ENCODE results near the gene PDS5A.
A peak's percentile ranks its signal among the peaks of the same experiment; 100 is the strongest.
"Not testable (repeated sequence)": the region's sequence is repeated elsewhere in the genome, so short reads cannot be mapped to it uniquely, and the experiment has no call there.

Gene PDS5A

DNA sequence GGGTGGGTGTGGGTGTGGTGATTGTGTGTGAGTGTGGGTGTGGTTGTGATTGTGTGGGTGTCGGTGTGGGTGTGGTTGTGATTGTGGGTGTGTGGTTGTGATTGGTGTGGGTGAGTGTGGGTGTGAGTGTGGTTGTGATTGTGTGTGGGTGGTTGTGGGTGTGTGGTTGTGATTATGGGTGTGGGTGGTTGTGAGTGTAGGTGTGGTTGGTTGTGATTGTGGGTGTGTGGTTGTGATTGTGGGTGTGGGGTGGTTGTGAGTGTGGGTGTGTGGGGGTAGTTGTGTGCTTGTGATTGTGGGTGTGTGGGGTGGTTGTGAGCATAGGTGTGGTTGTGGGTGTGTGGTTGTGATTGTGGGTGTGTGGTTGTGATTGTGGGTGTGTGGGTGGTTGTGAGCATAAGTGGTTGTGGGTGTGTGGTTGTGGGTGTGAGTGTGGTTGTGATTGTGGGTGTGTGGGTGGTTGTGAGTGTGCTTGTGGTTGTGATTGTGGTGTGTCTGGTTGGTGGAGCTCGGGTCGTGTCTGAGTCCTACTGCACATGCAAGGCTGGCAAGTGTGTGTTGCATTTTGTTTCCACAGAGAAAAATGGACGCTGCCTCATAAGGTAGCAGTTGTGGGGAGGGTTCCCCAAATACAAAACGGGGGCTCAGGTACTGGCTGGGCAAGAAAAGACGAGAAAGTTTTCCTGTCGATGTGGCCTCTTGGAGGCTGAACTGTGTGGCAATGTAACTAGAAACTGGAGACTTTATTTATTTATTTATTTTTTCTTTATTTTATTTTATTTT lies 163.1 kb downstream of the PDS5A start:
- Histone ChIP-seq H2BK5ac (ENCODE audit: low read depth, low read length, poor library complexity) (no peak overlapping the region), H4K8ac (ENCODE audit: low read depth, low read length) (no peak overlapping the region), H3K27me3 (ENCODE audit: insufficient read depth, low read length) (no peaks in the 10 kb centered on the region), H3K23ac (ENCODE audit: low read length) (peak overlapping the region; percentile 93), H3K4ac (ENCODE audit: low read depth, low read length) (no peak overlapping the region), H3K27ac (ENCODE audit: low read depth, low read length) (no peak overlapping the region), H4K91ac (ENCODE audit: low read depth, low read length) (no peak overlapping the region), H3K79me2 (ENCODE audit: control insufficient read depth, insufficient read depth, low read length, poor library complexity) (no peaks in the 10 kb centered on the region), H3K9me3 (ENCODE audit: insufficient read depth, low read depth, low read length) (peaks cover 15% of the 10 kb centered on the region), H3K9ac (ENCODE audit: low read length) (peak overlapping the region; percentile 69), H2BK12ac (ENCODE audit: low read length) (no peak overlapping the region), H3K36me3 (ENCODE audit: control insufficient read depth in 1 of 2, insufficient read depth in 2 of 2, low read length in 2 of 2) (no peaks in the 10 kb centered on the region), H2AFZ (ENCODE audit: insufficient read depth, low read length, poor library complexity) (no peak overlapping the region), H2AK5ac (ENCODE audit: low read length) (no peak overlapping the region), H3K14ac (ENCODE audit: low read length) (no peak overlapping the region), H3K4me1 (ENCODE audit: control insufficient read depth in 1 of 2, insufficient read depth in 2 of 2, low read length in 2 of 2) (peaks cover 0 to 3% of the 10 kb centered on the region in 2 experiments), H3K4me3 (ENCODE audit: low read depth, low read length) (peak overlapping the region; percentile 57), H3K79me1 (ENCODE audit: low read length) (no peaks in the 10 kb centered on the region), H2BK120ac (ENCODE audit: insufficient read depth, low read length, poor library complexity) (no peak overlapping the region), H4K12ac (ENCODE audit: low read depth, low read length) (no peak overlapping the region), H3K18ac (ENCODE audit: low read length) (no peak overlapping the region), H3K4me2 (ENCODE audit: low read length) (no peak overlapping the region)
- no CpG with 5 or more reads among the region's 7 CpGs for WGBS (ENCODE audit: extremely low coverage, insufficient coverage, insufficient read length)
- peak; percentile 12 to 51 for DNase-seq

DNA sequence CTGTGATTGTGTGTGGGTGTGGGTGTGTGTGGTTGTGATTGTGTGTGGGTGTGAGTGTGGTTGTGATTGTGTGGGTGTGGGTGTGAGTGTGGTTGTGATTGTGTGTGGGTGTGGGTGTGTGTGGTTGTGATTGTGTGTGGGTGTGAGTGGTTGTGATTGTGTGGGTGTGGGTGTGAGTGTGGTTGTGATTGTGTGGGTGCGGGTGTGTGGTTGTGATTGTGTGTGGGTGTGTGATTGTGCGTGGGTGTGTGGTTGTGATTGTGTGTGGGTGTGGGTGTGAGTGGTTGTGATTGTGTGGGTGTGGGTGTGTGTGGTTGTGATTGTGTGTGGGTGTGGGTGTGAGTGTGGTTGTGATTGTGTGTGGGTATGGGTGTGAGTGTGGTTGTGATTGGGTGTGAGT lies 163.9 kb downstream of the PDS5A start:
- H2AK5ac ChIP-seq (ENCODE audit: low read length); H3K9ac ChIP-seq (ENCODE audit: low read length); H3K27me3 ChIP-seq (ENCODE audit: insufficient read depth, low read length); H3K4ac ChIP-seq (ENCODE audit: low read depth, low read length); H3K79me1 ChIP-seq (ENCODE audit: low read length); H3K14ac ChIP-seq (ENCODE audit: low read length); H2BK120ac ChIP-seq (ENCODE audit: insufficient read depth, low read length, poor library complexity); H3K36me3 ChIP-seq (ENCODE audit: control insufficient read depth in 1 of 2, insufficient read depth in 2 of 2, low read length in 2 of 2); H3K4me1 ChIP-seq (ENCODE audit: control insufficient read depth in 1 of 2, insufficient read depth in 2 of 2, low read length in 2 of 2); H3K23ac ChIP-seq (ENCODE audit: low read length); H2BK5ac ChIP-seq (ENCODE audit: low read depth, low read length, poor library complexity); H3K18ac ChIP-seq (ENCODE audit: low read length); DNase-seq; H4K91ac ChIP-seq (ENCODE audit: low read depth, low read length); H2BK12ac ChIP-seq (ENCODE audit: low read length); H4K12ac ChIP-seq (ENCODE audit: low read depth, low read length); H2AFZ ChIP-seq (ENCODE audit: insufficient read depth, low read length, poor library complexity); H3K79me2 ChIP-seq (ENCODE audit: control insufficient read depth, insufficient read depth, low read length, poor library complexity); H3K4me3 ChIP-seq (ENCODE audit: low read depth, low read length); H3K27ac ChIP-seq (ENCODE audit: low read depth, low read length); H4K8ac ChIP-seq (ENCODE audit: low read depth, low read length); H3K4me2 ChIP-seq (ENCODE audit: low read length): not testable (repeated sequence)
- no CpG with 5 or more reads among the region's 2 CpGs for WGBS (ENCODE audit: extremely low coverage, insufficient coverage, insufficient read length)
- H3K9me3 ChIP-seq (ENCODE audit: insufficient read depth, low read depth, low read length), result peaks cover 15% of the 10 kb centered on the region

DNA sequence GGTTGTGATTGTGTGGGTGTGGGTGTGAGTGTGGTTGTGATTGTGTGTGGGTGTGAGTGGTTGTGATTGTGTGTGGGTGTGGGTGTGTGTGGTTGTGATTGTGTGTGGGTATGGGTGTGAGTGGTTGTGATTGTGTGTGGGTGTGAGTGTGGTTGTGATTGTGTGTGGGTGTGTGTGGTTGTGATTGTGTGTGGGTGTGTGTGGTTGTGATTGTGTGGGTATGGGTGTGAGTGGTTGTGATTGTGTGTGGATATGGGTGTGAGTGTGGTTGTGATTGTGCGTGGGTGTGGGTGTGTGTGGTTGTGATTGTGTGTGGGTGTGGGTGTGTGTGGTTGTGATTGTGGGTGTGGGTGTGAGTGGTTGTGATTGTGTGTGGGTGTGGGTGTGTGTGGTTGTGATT lies 164.7 kb downstream of the PDS5A start:
- H2BK5ac ChIP-seq (ENCODE audit: low read depth, low read length, poor library complexity); H3K79me1 ChIP-seq (ENCODE audit: low read length); H3K9ac ChIP-seq (ENCODE audit: low read length); H3K4me3 ChIP-seq (ENCODE audit: low read depth, low read length); H3K4ac ChIP-seq (ENCODE audit: low read depth, low read length); H3K4me2 ChIP-seq (ENCODE audit: low read length); H3K4me1 ChIP-seq (ENCODE audit: control insufficient read depth in 1 of 2, insufficient read depth in 2 of 2, low read length in 2 of 2); H4K91ac ChIP-seq (ENCODE audit: low read depth, low read length); H2AFZ ChIP-seq (ENCODE audit: insufficient read depth, low read length, poor library complexity); H4K8ac ChIP-seq (ENCODE audit: low read depth, low read length); H3K14ac ChIP-seq (ENCODE audit: low read length); H3K27me3 ChIP-seq (ENCODE audit: insufficient read depth, low read length); H2BK12ac ChIP-seq (ENCODE audit: low read length); H4K12ac ChIP-seq (ENCODE audit: low read depth, low read length); H3K79me2 ChIP-seq (ENCODE audit: control insufficient read depth, insufficient read depth, low read length, poor library complexity); H2AK5ac ChIP-seq (ENCODE audit: low read length); H3K23ac ChIP-seq (ENCODE audit: low read length); H3K27ac ChIP-seq (ENCODE audit: low read depth, low read length); DNase-seq; H3K36me3 ChIP-seq (ENCODE audit: control insufficient read depth in 1 of 2, insufficient read depth in 2 of 2, low read length in 2 of 2); H3K18ac ChIP-seq (ENCODE audit: low read length); H2BK120ac ChIP-seq (ENCODE audit: insufficient read depth, low read length, poor library complexity): not testable (repeated sequence)
- peaks cover 15% of the 10 kb centered on the region for H3K9me3 ChIP-seq (ENCODE audit: insufficient read depth, low read depth, low read length)
- WGBS (ENCODE audit: extremely low coverage, insufficient coverage, insufficient read length), result no CpG with 5 or more reads among the region's 1 CpG

DNA sequence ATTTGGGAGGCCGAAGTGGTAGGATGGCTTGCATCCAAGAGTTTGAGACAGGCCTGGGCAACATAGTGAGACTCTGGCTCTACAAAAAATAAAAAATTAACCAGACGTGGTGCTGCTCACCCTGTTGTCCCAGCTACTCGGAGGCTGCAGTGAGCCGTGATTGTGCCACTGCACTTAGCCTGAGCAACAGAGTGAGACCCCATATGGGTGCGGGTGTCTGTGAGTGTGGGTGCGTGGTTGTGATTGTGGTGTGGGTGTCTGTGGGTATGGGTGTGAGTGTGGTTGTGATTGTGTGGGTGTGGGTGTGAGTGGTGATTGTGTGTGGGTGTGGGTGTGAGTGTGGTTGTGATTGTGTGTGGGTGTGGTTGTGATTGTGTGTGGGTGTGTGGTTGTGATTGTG lies 165.2 kb downstream of the PDS5A start:
- H3K27me3 ChIP-seq (ENCODE audit: insufficient read depth, low read length), result no peaks in the 10 kb centered on the region
- no peak overlapping the region for H3K18ac ChIP-seq (ENCODE audit: low read length)
- H3K36me3 ChIP-seq (ENCODE audit: control insufficient read depth in 1 of 2, insufficient read depth in 2 of 2, low read length in 2 of 2), result no peaks in the 10 kb centered on the region
- DNase-seq, result no peak
- H2BK5ac ChIP-seq (ENCODE audit: low read depth, low read length, poor library complexity), result no peak overlapping the region
- H3K14ac ChIP-seq (ENCODE audit: low read length), result no peak overlapping the region
- peaks cover 0 to 3% of the 10 kb centered on the region in 2 experiments for H3K4me1 ChIP-seq (ENCODE audit: control insufficient read depth in 1 of 2, insufficient read depth in 2 of 2, low read length in 2 of 2)
- H2AK5ac ChIP-seq (ENCODE audit: low read length), result no peak overlapping the region
- H3K4me2 ChIP-seq (ENCODE audit: low read length), result no peak overlapping the region
- H2BK120ac ChIP-seq (ENCODE audit: insufficient read depth, low read length, poor library complexity), result no peak overlapping the region
- H3K79me1 ChIP-seq (ENCODE audit: low read length), result no peaks in the 10 kb centered on the region
- H3K23ac ChIP-seq (ENCODE audit: low read length), result no peak overlapping the region
- no peak overlapping the region for H4K91ac ChIP-seq (ENCODE audit: low read depth, low read length)
- H2BK12ac ChIP-seq (ENCODE audit: low read length), result no peak overlapping the region
- H3K27ac ChIP-seq (ENCODE audit: low read depth, low read length), result no peak overlapping the region
- H3K9ac ChIP-seq (ENCODE audit: low read length), result no peak overlapping the region
- peak overlapping the region; percentile 50 for H3K4me3 ChIP-seq (ENCODE audit: low read depth, low read length)
- no peak overlapping the region for H4K8ac ChIP-seq (ENCODE audit: low read depth, low read length)
- H4K12ac ChIP-seq (ENCODE audit: low read depth, low read length), result no peak overlapping the region
- H2AFZ ChIP-seq (ENCODE audit: insufficient read depth, low read length, poor library complexity), result no peak overlapping the region
- no peaks in the 10 kb centered on the region for H3K79me2 ChIP-seq (ENCODE audit: control insufficient read depth, insufficient read depth, low read length, poor library complexity)
- WGBS (ENCODE audit: extremely low coverage, insufficient coverage, insufficient read length), result no CpG with 5 or more reads among the region's 6 CpGs
- no peak overlapping the region for H3K4ac ChIP-seq (ENCODE audit: low read depth, low read length)
- peaks cover 15% of the 10 kb centered on the region for H3K9me3 ChIP-seq (ENCODE audit: insufficient read depth, low read depth, low read length)
